ENCODE results near the gene OR51B4. TPM values are rescaled to one million over a fixed set of nuclear protein-coding genes. Genes with fewer than 3 reads are reported as not detected.
A peak's percentile ranks its signal among the peaks of the same experiment; 100 is the strongest.

OR51B4 gene
- total RNA-seq, 4 donors from 2014 or later = not detected

GRCh38 chr11:5283882-5284281 lies 17.9 kb downstream of the OR51B4 start:
- H3K36me3 ChIP-seq = no peaks in the 10 kb centered on the region
- H3K27ac ChIP-seq = no peak overlapping the region
- no peak overlapping the region for H3K4me3 ChIP-seq
- no peaks in the 10 kb centered on the region for H3K27me3 ChIP-seq
- peaks cover 0 to 6% (median 0%) of the 10 kb centered on the region in 3 donors for H3K4me1 ChIP-seq
- ATAC-seq = no peak
- no peaks in the 10 kb centered on the region for H3K9me3 ChIP-seq
- WGBS, 2 donors (ENCODE audit: low coverage in 1 of 2) = 63 to 72% methylated on average over 1 of the region's 1 CpG
- TF ChIP-seq EP300 (IDR thresholded peaks at IDR 0.05) (no peak), CTCF (IDR thresholded peaks at IDR 0.05) (no peak), POLR2A (IDR thresholded peaks at IDR 0.05) (no peak), POLR2AphosphoS5 (IDR thresholded peaks at IDR 0.05) (no peak)

DNA sequence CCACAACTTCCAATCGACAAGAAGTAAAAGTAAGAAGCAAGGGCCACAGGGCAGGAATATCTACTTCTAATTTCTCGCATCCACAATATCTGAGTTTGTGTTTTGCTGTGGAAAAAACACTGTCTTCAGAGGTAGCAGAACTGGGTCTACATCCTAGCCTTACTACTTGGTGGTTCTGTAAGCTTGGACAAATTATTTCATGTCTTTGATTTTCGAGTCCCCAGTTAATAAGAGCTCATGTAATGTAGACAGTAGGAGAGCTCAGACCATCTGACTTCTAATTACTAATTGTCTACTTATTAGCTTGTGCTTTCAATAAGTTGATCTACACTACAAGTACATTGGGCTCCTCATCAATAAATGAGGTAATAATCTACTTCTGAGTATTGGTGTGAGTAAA lies 18.7 kb downstream of the OR51B4 start:
- H3K4me3 ChIP-seq = no peak overlapping the region
- no peak overlapping the region for H3K27ac ChIP-seq
- H3K27me3 ChIP-seq = no peaks in the 10 kb centered on the region
- ATAC-seq = no peak
- H3K4me1 ChIP-seq = peaks cover 0 to 6% (median 0%) of the 10 kb centered on the region in 3 donors
- TF ChIP-seq EP300 (IDR thresholded peaks at IDR 0.05) (no peak), CTCF (IDR thresholded peaks at IDR 0.05) (no peak), POLR2AphosphoS5 (IDR thresholded peaks at IDR 0.05) (no peak), POLR2A (IDR thresholded peaks at IDR 0.05) (no peak)
- no peaks in the 10 kb centered on the region for H3K36me3 ChIP-seq
- H3K9me3 ChIP-seq = no peaks in the 10 kb centered on the region
- WGBS, 2 donors (ENCODE audit: low coverage in 1 of 2) = 67 to 83% methylated on average over 3 of the region's 3 CpGs

DNA sequence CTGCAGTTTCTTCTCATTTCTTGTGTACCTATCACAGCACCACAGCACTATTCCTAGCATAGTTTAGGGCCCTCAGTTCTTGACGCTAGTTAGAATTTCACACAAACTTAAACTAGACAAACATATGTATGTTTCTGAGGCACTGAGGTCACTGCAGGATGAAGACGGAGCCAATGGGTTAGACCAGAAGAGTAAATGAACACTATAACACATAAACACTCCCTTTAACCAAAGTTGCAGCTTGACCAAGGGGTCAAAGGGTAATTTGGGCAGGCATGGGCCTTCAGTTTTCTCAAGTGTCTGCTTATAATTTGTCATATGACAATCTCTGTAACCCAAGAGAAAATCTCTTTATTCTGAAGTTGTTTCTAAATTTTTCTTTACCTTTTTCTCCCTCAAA lies 19.1 kb downstream of the OR51B4 start:
- ATAC-seq = no peak
- Histone ChIP-seq H3K27ac (no peak overlapping the region), H3K36me3 (no peaks in the 10 kb centered on the region), H3K4me3 (no peak overlapping the region), H3K27me3 (no peaks in the 10 kb centered on the region), H3K9me3 (no peaks in the 10 kb centered on the region), H3K4me1 (peaks cover 0 to 6% (median 0%) of the 10 kb centered on the region in 3 donors)
- 50 to 81% methylated on average over 1 to 2 of the region's 2 CpGs for WGBS, 2 donors (ENCODE audit: low coverage in 1 of 2)
- TF ChIP-seq POLR2AphosphoS5 (IDR thresholded peaks at IDR 0.05) (no peak), CTCF (IDR thresholded peaks at IDR 0.05) (no peak), POLR2A (IDR thresholded peaks at IDR 0.05) (no peak), EP300 (IDR thresholded peaks at IDR 0.05) (no peak)

DNA sequence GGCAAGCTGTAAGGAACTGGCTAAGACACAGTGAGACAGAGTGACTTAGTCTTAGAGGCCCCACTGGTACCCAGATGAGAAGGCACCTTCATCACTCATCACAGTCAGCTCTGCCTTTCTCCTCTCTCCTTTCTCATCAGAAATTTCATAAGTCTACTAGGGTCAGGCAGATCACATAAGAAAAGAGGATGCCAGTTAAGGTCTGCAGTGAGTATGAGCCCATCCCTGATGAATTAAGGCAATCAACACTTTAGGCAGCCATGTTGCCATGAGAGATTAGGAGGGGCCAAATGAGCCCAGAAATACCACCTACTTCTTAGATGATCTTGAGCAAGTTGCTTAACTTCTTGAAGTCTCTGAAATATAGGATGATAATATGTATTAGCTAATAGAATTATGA lies 20.1 kb downstream of the OR51B4 start:
- peaks cover 0 to 6% (median 0%) of the 10 kb centered on the region in 3 donors for H3K4me1 ChIP-seq
- H3K27me3 ChIP-seq = no peaks in the 10 kb centered on the region
- H3K36me3 ChIP-seq = no peaks in the 10 kb centered on the region
- no peak for ATAC-seq
- TF ChIP-seq POLR2AphosphoS5 (IDR thresholded peaks at IDR 0.05) (no peak), CTCF (IDR thresholded peaks at IDR 0.05) (no peak), EP300 (IDR thresholded peaks at IDR 0.05) (no peak), POLR2A (IDR thresholded peaks at IDR 0.05) (no peak)
- H3K27ac ChIP-seq = no peak overlapping the region
- no peak overlapping the region for H3K4me3 ChIP-seq
- H3K9me3 ChIP-seq = no peaks in the 10 kb centered on the region

DNA sequence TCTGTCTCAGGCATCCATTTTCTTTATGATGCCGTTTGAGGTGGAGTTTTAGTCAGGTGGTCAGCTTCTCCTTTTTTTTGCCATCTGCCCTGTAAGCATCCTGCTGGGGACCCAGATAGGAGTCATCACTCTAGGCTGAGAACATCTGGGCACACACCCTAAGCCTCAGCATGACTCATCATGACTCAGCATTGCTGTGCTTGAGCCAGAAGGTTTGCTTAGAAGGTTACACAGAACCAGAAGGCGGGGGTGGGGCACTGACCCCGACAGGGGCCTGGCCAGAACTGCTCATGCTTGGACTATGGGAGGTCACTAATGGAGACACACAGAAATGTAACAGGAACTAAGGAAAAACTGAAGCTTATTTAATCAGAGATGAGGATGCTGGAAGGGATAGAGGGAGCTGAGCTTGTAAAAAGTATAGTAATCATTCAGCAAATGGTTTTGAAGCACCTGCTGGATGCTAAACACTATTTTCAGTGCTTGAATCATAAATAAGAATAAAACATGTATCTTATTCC lies 21.1 kb downstream of the OR51B4 start:
- TF ChIP-seq POLR2AphosphoS5 (IDR thresholded peaks at IDR 0.05) (peak; percentile 63), POLR2A (IDR thresholded peaks at IDR 0.05) (no peak), EP300 (IDR thresholded peaks at IDR 0.05) (no peak)

More for the DNA sequence above, 21.1 kb downstream of the OR51B4 start:
- peaks cover 0 to 6% (median 0%) of the 10 kb centered on the region in 3 donors for H3K4me1 ChIP-seq
- ATAC-seq = peak; percentile 92
- no peaks in the 10 kb centered on the region for H3K9me3 ChIP-seq
- H3K36me3 ChIP-seq = no peaks in the 10 kb centered on the region
- H3K4me3 ChIP-seq = no peak overlapping the region
- H3K27ac ChIP-seq = no peak overlapping the region
- 5 to 33% methylated on average over 1 to 3 of the region's 3 CpGs for WGBS, 2 donors (ENCODE audit: low coverage in 1 of 2)
- H3K27me3 ChIP-seq = no peaks in the 10 kb centered on the region
